ENCODE results near the gene CACNG3.
A peak's percentile ranks its signal among the peaks of the same experiment; 100 is the strongest.
"Not testable (repeated sequence)": the region's sequence is repeated elsewhere in the genome, so short reads cannot be mapped to it uniquely, and the experiment has no call there.

CACNG3 gene

GRCh38 chr16:24279982-24280515 lies 23.9 kb downstream of the CACNG3 start:
- DNase-seq: no peak

- no peak for DNase-seq
Observed at GRCh38 chr16:24281466-24281865, 25.3 kb downstream of the CACNG3 start.

- no peak for DNase-seq
Observed at GRCh38 chr16:24282141-24282540, 26.0 kb downstream of the CACNG3 start.

- DNase-seq: no peak
Observed at GRCh38 chr16:24286741-24287405, 30.7 kb downstream of the CACNG3 start.

- no peak for DNase-seq
Observed at GRCh38 chr16:24288516-24288915, 32.4 kb downstream of the CACNG3 start.

- DNase-seq: no peak
Observed at GRCh38 chr16:24289166-24289700, 33.1 kb downstream of the CACNG3 start.

- no peak for DNase-seq
Observed at GRCh38 chr16:24291932-24292331, 35.8 kb downstream of the CACNG3 start.

- DNase-seq: no peak
Observed at GRCh38 chr16:24294131-24294530, 38.0 kb downstream of the CACNG3 start.

GRCh38 chr16:24297375-24297774 lies 41.2 kb downstream of the CACNG3 start:
- no peak for DNase-seq

GRCh38 chr16:24298548-24299167 lies 42.5 kb downstream of the CACNG3 start:
- DNase-seq: no peak

GRCh38 chr16:24300750-24301149 lies 44.6 kb downstream of the CACNG3 start:
- not testable (repeated sequence) for DNase-seq

- no peak for DNase-seq
Observed at GRCh38 chr16:24302636-24303035, 46.5 kb downstream of the CACNG3 start.

- DNase-seq: no peak
Observed at GRCh38 chr16:24308200-24308599, 52.1 kb downstream of the CACNG3 start.

GRCh38 chr16:24309258-24310142 lies 53.4 kb downstream of the CACNG3 start:
- DNase-seq: peak; percentile 13

- DNase-seq: no peak
Observed at GRCh38 chr16:24315343-24315742, 59.2 kb downstream of the CACNG3 start.

- DNase-seq: no peak
Observed at GRCh38 chr16:24318680-24319079, 62.5 kb downstream of the CACNG3 start.

- DNase-seq: no peak
Observed at GRCh38 chr16:24319126-24319814, 63.1 kb downstream of the CACNG3 start.

- no peak for DNase-seq
Observed at GRCh38 chr16:24322106-24322505, 66.0 kb downstream of the CACNG3 start.

- DNase-seq: no peak
Observed at GRCh38 chr16:24324421-24324820, 68.3 kb downstream of the CACNG3 start.

GRCh38 chr16:24328835-24329452 lies 72.8 kb downstream of the CACNG3 start:
- DNase-seq: no peak

- no peak for DNase-seq
Observed at GRCh38 chr16:24332178-24332577, 76.0 kb downstream of the CACNG3 start.

GRCh38 chr16:24332582-24333090 lies 76.5 kb downstream of the CACNG3 start:
- DNase-seq: no peak
